OCI-LY1 (cell line): ENCODE measurements around the gene PRAF2.

Experiments used
- H2AFZ ChIP-seq: fragments of 200-600 bp; sonication (generic), shearing (Covaris generic); 2 replicates; pipeline ENCODE4 v1.6.0; 2014; ENCODE audit warnings: antibody characterized with exemption, mild to moderate bottlenecking, low read length
- H3F3A ChIP-seq: fragments of 200-600 bp; sonication (generic), shearing (Covaris generic); 2 replicates; pipeline ENCODE4 v1.6.0; 2014; ENCODE audit warnings: mild to moderate bottlenecking, antibody characterized with exemption, low read length, moderate library complexity; ENCODE audit not compliant: insufficient read depth
- H3K27ac ChIP-seq: fragments of 200-600 bp; sonication (generic); 2 replicates; pipeline ENCODE4 v1.5.1; 2014; ENCODE audit warnings: low read length, mixed run types, mild to moderate bottlenecking, low read depth; ENCODE audit not compliant: poor library complexity, severe bottlenecking
- H3K27me3 ChIP-seq: fragments of 200-600 bp; sonication (generic); 2 replicates; pipeline ENCODE4 v1.6.0; 2014; ENCODE audit warnings: antibody characterized with exemption, mild to moderate bottlenecking, low read length, moderate library complexity; ENCODE audit not compliant: insufficient read depth
- H3K36me3 ChIP-seq: fragments of 200-600 bp; sonication (generic); 2 replicates; pipeline ENCODE4 v1.6.1; 2014; ENCODE audit warnings: mild to moderate bottlenecking, antibody characterized with exemption, low read length, moderate library complexity, mixed read lengths; ENCODE audit not compliant: insufficient read depth
- H3K4me1 ChIP-seq: fragments of 200-600 bp; sonication (generic); 2 replicates; pipeline ENCODE4 v1.5.1; 2014; ENCODE audit warnings: mild to moderate bottlenecking, low read length, moderate library complexity; ENCODE audit not compliant: insufficient read depth, severe bottlenecking
- H3K4me2 ChIP-seq: fragments of 200-600 bp; sonication (generic), shearing (Covaris generic); 2 replicates; pipeline ENCODE4 v1.6.1; 2014; ENCODE audit warnings: low read length
- H3K4me3 ChIP-seq: fragments of 200-600 bp; sonication (generic); 2 replicates; pipeline ENCODE4 v1.5.1; 2014; ENCODE audit warnings: low read length, low read depth, mild to moderate bottlenecking, mixed read lengths; ENCODE audit not compliant: poor library complexity, severe bottlenecking
- H3K79me2 ChIP-seq: fragments of 200-600 bp; shearing (Covaris generic); 2 replicates; pipeline ENCODE4 v1.6.1; 2016; ENCODE audit warnings: mixed run types, low read length, mixed read lengths; ENCODE audit not compliant: insufficient read depth
- H3K9ac ChIP-seq: fragments of 200-600 bp; sonication (generic), shearing (Covaris generic); 2 replicates; pipeline ENCODE4 v1.6.1; 2014; ENCODE audit warnings: mild to moderate bottlenecking, low read length, mixed read lengths
- H3K9me2 ChIP-seq: fragments of 200-600 bp; sonication (generic), shearing (Covaris generic); 2 replicates; pipeline ENCODE4 v1.6.1; 2014; ENCODE audit warnings: low read depth, mild to moderate bottlenecking, low read length, mixed read lengths
- H3K9me3 ChIP-seq: fragments of 200-600 bp; shearing (Covaris generic); 2 replicates; pipeline ENCODE4 v1.6.1; 2014; ENCODE audit warnings: low read length, mixed read lengths
- H4K20me1 ChIP-seq: fragments of 200-600 bp; sonication (generic), shearing (Covaris generic); 2 replicates; pipeline ENCODE4 v1.6.0; 2016; ENCODE audit warnings: mild to moderate bottlenecking, low read length; ENCODE audit not compliant: insufficient read depth
- EZH2 ChIP-seq: fragments of 200-600 bp; sonication (generic), shearing (Covaris generic); IDR thresholded peaks from 2 replicates; pipeline ENCODE4 v1.8.0; 2017; ENCODE audit warnings: borderline replicate concordance, mixed run types, mild to moderate bottlenecking, antibody characterized with exemption, low read length, moderate library complexity, mixed read lengths
- TF ChIP-seq, protein P1 (sequence below): fragments of 200-600 bp; sonication (generic), shearing (Covaris generic); IDR thresholded peaks from 2 replicates; pipeline ENCODE4 v1.5.1; 2017; ENCODE audit warnings: mild to moderate bottlenecking, antibody characterized with exemption, low read length, moderate library complexity, mixed read lengths

The PRAF2 gene

DNA sequence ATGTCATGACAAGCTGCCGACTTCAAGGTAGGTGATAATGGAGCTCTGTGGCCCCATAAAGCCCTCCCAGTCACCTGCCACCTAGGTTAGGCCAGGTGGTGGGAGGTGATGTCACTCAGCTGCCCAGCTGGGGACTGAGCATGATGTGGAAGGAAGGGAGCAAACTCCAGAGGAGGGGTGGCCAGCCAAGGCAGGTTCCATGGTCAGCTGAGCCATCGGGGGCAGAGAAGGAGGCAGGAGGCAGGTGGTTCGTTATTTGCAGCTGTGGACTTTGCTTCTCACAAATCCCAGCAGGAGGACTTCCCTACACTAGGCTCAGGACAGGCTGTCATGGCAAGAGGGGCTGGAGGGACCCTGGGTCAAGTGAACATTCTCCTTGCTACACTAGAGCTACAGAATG, 12.9 kb downstream of the PRAF2 start:
- H2AFZ ChIP-seq: no peak overlapping the region
- no peak overlapping the region for H3K9ac ChIP-seq
- no peak overlapping the region for H3K4me3 ChIP-seq
- no peaks in the 10 kb centered on the region for H3K9me3 ChIP-seq
- no peak for TF ChIP-seq EZH2
- TF ChIP-seq, protein P1, sequence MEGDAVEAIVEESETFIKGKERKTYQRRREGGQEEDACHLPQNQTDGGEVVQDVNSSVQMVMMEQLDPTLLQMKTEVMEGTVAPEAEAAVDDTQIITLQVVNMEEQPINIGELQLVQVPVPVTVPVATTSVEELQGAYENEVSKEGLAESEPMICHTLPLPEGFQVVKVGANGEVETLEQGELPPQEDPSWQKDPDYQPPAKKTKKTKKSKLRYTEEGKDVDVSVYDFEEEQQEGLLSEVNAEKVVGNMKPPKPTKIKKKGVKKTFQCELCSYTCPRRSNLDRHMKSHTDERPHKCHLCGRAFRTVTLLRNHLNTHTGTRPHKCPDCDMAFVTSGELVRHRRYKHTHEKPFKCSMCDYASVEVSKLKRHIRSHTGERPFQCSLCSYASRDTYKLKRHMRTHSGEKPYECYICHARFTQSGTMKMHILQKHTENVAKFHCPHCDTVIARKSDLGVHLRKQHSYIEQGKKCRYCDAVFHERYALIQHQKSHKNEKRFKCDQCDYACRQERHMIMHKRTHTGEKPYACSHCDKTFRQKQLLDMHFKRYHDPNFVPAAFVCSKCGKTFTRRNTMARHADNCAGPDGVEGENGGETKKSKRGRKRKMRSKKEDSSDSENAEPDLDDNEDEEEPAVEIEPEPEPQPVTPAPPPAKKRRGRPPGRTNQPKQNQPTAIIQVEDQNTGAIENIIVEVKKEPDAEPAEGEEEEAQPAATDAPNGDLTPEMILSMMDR: no peak
- no peak overlapping the region for H3K4me2 ChIP-seq
- H3K36me3 ChIP-seq: no peaks in the 10 kb centered on the region
- H3K27ac ChIP-seq: no peak overlapping the region
- H3K79me2 ChIP-seq: no peaks in the 10 kb centered on the region
- no peaks in the 10 kb centered on the region for H4K20me1 ChIP-seq
- no peaks in the 10 kb centered on the region for H3K27me3 ChIP-seq
- no peaks in the 10 kb centered on the region for H3F3A ChIP-seq
- no peaks in the 10 kb centered on the region for H3K4me1 ChIP-seq
- no peaks in the 10 kb centered on the region for H3K9me2 ChIP-seq

DNA sequence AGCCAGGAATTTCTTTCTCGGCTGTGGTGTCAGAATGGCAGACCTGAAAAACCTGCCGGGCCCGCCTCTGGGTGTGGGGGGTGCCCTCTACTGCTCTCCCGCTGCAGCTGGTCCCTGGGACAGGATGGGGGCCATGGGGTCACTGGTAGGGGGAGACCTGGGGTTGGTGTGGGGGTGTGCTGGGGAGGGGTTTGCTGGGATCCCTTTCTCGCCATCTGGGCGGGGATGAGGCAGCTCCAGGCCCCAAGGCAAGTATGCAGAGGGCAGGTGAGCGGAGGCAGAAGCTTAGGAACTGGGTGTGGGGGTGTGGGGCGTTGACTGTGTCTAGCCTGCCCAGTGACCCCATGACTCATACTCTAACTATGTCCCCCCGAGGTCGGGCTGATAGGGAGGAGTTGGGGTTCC, 14.1 kb downstream of the PRAF2 start:
- peak overlapping the region; percentile 49 for H3K4me3 ChIP-seq
- peaks cover 11% of the 10 kb centered on the region for H3K4me1 ChIP-seq
- H3K36me3 ChIP-seq: no peaks in the 10 kb centered on the region
- peak overlapping the region; percentile 37; the same call in 1 of the 2 replicates for H3K9ac ChIP-seq
- H2AFZ ChIP-seq: no peak overlapping the region
- H3F3A ChIP-seq: no peaks in the 10 kb centered on the region
- no peaks in the 10 kb centered on the region for H3K9me3 ChIP-seq
- no peaks in the 10 kb centered on the region for H4K20me1 ChIP-seq
- no peaks in the 10 kb centered on the region for H3K9me2 ChIP-seq
- peak overlapping the region; percentile 34; the same call in 1 of the 2 replicates for H3K4me2 ChIP-seq
- TF ChIP-seq EZH2: no peak
- TF ChIP-seq, protein P1: no peak
- no peak overlapping the region for H3K27ac ChIP-seq
- H3K27me3 ChIP-seq: no peaks in the 10 kb centered on the region
- H3K79me2 ChIP-seq: no peaks in the 10 kb centered on the region

GRCh38 chrX:49059201-49059600, 14.6 kb downstream of the PRAF2 start:
- TF ChIP-seq, protein P1: no peak
- TF ChIP-seq EZH2: no peak
- Histone ChIP-seq H3K4me3 (peak overlapping the region; percentile 49), H3F3A (no peaks in the 10 kb centered on the region), H3K4me2 (peak overlapping the region; percentile 34; the same call in 1 of the 2 replicates), H3K79me2 (no peaks in the 10 kb centered on the region), H3K36me3 (no peaks in the 10 kb centered on the region), H2AFZ (no peak overlapping the region), H3K4me1 (peaks cover 15% of the 10 kb centered on the region), H4K20me1 (no peaks in the 10 kb centered on the region), H3K9me3 (no peaks in the 10 kb centered on the region), H3K27ac (no peak overlapping the region), H3K9me2 (no peaks in the 10 kb centered on the region), H3K27me3 (no peaks in the 10 kb centered on the region), H3K9ac (peak overlapping the region; percentile 37; the same call in 1 of the 2 replicates)
